ENCODE results near the gene MAP10. TPM values are rescaled to one million over a fixed set of nuclear protein-coding genes. Genes with fewer than 3 reads are reported as not detected.
"Not testable (repeated sequence)": the region's sequence is repeated elsewhere in the genome, so short reads cannot be mapped to it uniquely, and the experiment has no call there.

Gene MAP10
- total RNA-seq: 5.9 TPM

- peak; percentile 43 to 89 (median 84) for DNase-seq (ENCODE audit: low read depth in 2 of 3, low spot score in 2 of 3)
Measured at GRCh38 chr1:232805269-232806185, at the start of gene MAP10. Gene MAP10 (plus strand): TSS chr1:232805416. CDS start chr1:232805450, 34 bp downstream.

GRCh38 chr1:232764458-232765251 is 40.6 kb upstream of the MAP10 start:
- DNase-seq (ENCODE audit: low read depth in 2 of 3, low spot score in 2 of 3): no peak

- DNase-seq (ENCODE audit: low read depth in 2 of 3, low spot score in 2 of 3): no peak
Measured at GRCh38 chr1:232765542-232765941, 39.7 kb upstream of the MAP10 start.

GRCh38 chr1:232766241-232766890 is 38.9 kb upstream of the MAP10 start:
- peak in 2 of 3 donors; percentile 29 to 45 for DNase-seq (ENCODE audit: low read depth in 2 of 3, low spot score in 2 of 3)

- no peak for DNase-seq (ENCODE audit: low read depth in 2 of 3, low spot score in 2 of 3)
Measured at GRCh38 chr1:232766904-232767303, 38.3 kb upstream of the MAP10 start.

- DNase-seq (ENCODE audit: low read depth in 2 of 3, low spot score in 2 of 3): peak in 2 of 3 donors; percentile 60 to 66
Measured at GRCh38 chr1:232767305-232768074, 37.7 kb upstream of the MAP10 start.

- DNase-seq (ENCODE audit: low read depth in 2 of 3, low spot score in 2 of 3): no peak
Measured at GRCh38 chr1:232768793-232769192, 36.4 kb upstream of the MAP10 start.

- DNase-seq (ENCODE audit: low read depth in 2 of 3, low spot score in 2 of 3): no peak
Measured at GRCh38 chr1:232769733-232770132, 35.5 kb upstream of the MAP10 start.

GRCh38 chr1:232773752-232774151 is 31.5 kb upstream of the MAP10 start:
- no peak for DNase-seq (ENCODE audit: low read depth in 2 of 3, low spot score in 2 of 3)

GRCh38 chr1:232776526-232777106 is 28.6 kb upstream of the MAP10 start:
- DNase-seq (ENCODE audit: low read depth in 2 of 3, low spot score in 2 of 3): no peak

GRCh38 chr1:232780354-232780753 is 24.9 kb upstream of the MAP10 start:
- no peak for DNase-seq (ENCODE audit: low read depth in 2 of 3, low spot score in 2 of 3)

- no peak for DNase-seq (ENCODE audit: low read depth in 2 of 3, low spot score in 2 of 3)
Measured at GRCh38 chr1:232784794-232785193, 20.4 kb upstream of the MAP10 start.

GRCh38 chr1:232785630-232786029 is 19.6 kb upstream of the MAP10 start:
- DNase-seq (ENCODE audit: low read depth in 2 of 3, low spot score in 2 of 3): not testable (repeated sequence)

- no peak for DNase-seq (ENCODE audit: low read depth in 2 of 3, low spot score in 2 of 3)
Measured at GRCh38 chr1:232786845-232787455, 18.3 kb upstream of the MAP10 start.

- DNase-seq (ENCODE audit: low read depth in 2 of 3, low spot score in 2 of 3): no peak
Measured at GRCh38 chr1:232788235-232788872, 16.9 kb upstream of the MAP10 start.

- no peak for DNase-seq (ENCODE audit: low read depth in 2 of 3, low spot score in 2 of 3)
Measured at GRCh38 chr1:232789651-232790050, 15.6 kb upstream of the MAP10 start.

- DNase-seq (ENCODE audit: low read depth in 2 of 3, low spot score in 2 of 3): no peak
Measured at GRCh38 chr1:232792949-232793348, 12.3 kb upstream of the MAP10 start.

GRCh38 chr1:232793944-232794343 is 11.3 kb upstream of the MAP10 start:
- DNase-seq (ENCODE audit: low read depth in 2 of 3, low spot score in 2 of 3): peak in 2 of 3 donors; percentile 32 to 48

GRCh38 chr1:232795497-232796053 is 9.6 kb upstream of the MAP10 start:
- peak in 1 of 3 donors; percentile 43 for DNase-seq (ENCODE audit: low read depth in 2 of 3, low spot score in 2 of 3)

Data from hematopoietic multipotent progenitor cell (in vitro differentiated cells).